ENCODE results near the gene OPA1.

OPA1 gene

DNA sequence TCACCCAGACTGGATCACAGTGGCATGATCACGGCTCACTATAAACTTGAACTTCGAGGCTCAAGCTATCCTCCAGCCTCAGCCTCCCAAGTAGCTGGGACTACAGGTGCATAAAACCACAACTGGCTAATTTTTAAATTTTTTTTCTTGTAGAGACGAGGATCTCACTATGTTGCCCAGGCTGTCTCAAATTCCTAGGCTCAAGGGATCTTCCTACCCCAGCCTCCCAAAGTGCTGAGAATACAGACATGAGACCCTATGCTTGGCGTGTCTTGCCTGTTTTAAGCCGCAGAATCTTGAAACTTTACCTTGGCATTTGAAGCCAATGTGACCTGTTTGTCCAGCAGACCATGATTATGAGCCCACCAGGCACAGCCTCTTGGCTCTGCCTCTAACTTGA, 119.9 kb downstream of the OPA1 start:
- TF ChIP-seq CTCF (IDR thresholded peaks at IDR 0.05; ENCODE audit: insufficient read depth, low read length, poor library complexity, severe bottlenecking), result no peak
- no peaks in the 10 kb centered on the region for H3K36me3 ChIP-seq (ENCODE audit: control insufficient read depth, insufficient read depth, low read length)
- DNase-seq (ENCODE audit: extremely low read depth, insufficient read length), result no peak
- no peak overlapping the region for H3K4me3 ChIP-seq (replicated peaks; ENCODE audit: low read depth, low read length)
- no peaks in the 10 kb centered on the region for H3K27me3 ChIP-seq (replicated peaks; ENCODE audit: control insufficient read depth, insufficient read depth, low read length)

GRCh38 chr3:193714523-193715137, 121.6 kb downstream of the OPA1 start:
- Histone ChIP-seq H3K27me3 (replicated peaks; ENCODE audit: control insufficient read depth, insufficient read depth, low read length) (no peaks in the 10 kb centered on the region), H3K4me3 (replicated peaks; ENCODE audit: low read depth, low read length) (no peak overlapping the region), H3K36me3 (ENCODE audit: control insufficient read depth, insufficient read depth, low read length) (no peaks in the 10 kb centered on the region)
- DNase-seq (ENCODE audit: extremely low read depth, insufficient read length), result no peak
- TF ChIP-seq CTCF (IDR thresholded peaks at IDR 0.05; ENCODE audit: insufficient read depth, low read length, poor library complexity, severe bottlenecking), result no peak

GRCh38 chr3:193716150-193716549, 123.1 kb downstream of the OPA1 start:
- DNase-seq (ENCODE audit: extremely low read depth, insufficient read length), result no peak
- H3K4me3 ChIP-seq (replicated peaks; ENCODE audit: low read depth, low read length), result no peak overlapping the region

GRCh38 chr3:193719735-193720134, 126.7 kb downstream of the OPA1 start:
- Histone ChIP-seq H3K4me3 (replicated peaks; ENCODE audit: low read depth, low read length) (no peak overlapping the region), H3K27me3 (replicated peaks; ENCODE audit: control insufficient read depth, insufficient read depth, low read length) (no peaks in the 10 kb centered on the region), H3K36me3 (ENCODE audit: control insufficient read depth, insufficient read depth, low read length) (no peaks in the 10 kb centered on the region)
- DNase-seq (ENCODE audit: extremely low read depth, insufficient read length), result no peak
- TF ChIP-seq CTCF (IDR thresholded peaks at IDR 0.05; ENCODE audit: insufficient read depth, low read length, poor library complexity, severe bottlenecking), result no peak

More at GRCh38 chr3:193716150-193716549, 123.1 kb downstream of the OPA1 start:
- no peaks in the 10 kb centered on the region for H3K27me3 ChIP-seq (replicated peaks; ENCODE audit: control insufficient read depth, insufficient read depth, low read length)
- no peaks in the 10 kb centered on the region for H3K36me3 ChIP-seq (ENCODE audit: control insufficient read depth, insufficient read depth, low read length)
- TF ChIP-seq CTCF (IDR thresholded peaks at IDR 0.05; ENCODE audit: insufficient read depth, low read length, poor library complexity, severe bottlenecking), result no peak

- Histone ChIP-seq H3K36me3 (ENCODE audit: control insufficient read depth, insufficient read depth, low read length) (no peaks in the 10 kb centered on the region), H3K4me3 (replicated peaks; ENCODE audit: low read depth, low read length) (no peak overlapping the region), H3K27me3 (replicated peaks; ENCODE audit: control insufficient read depth, insufficient read depth, low read length) (no peaks in the 10 kb centered on the region)
- no peak for DNase-seq (ENCODE audit: extremely low read depth, insufficient read length)
- no peak for TF ChIP-seq CTCF (IDR thresholded peaks at IDR 0.05; ENCODE audit: insufficient read depth, low read length, poor library complexity, severe bottlenecking)
Measured at GRCh38 chr3:193720169-193720568, 127.2 kb downstream of the OPA1 start.

DNA sequence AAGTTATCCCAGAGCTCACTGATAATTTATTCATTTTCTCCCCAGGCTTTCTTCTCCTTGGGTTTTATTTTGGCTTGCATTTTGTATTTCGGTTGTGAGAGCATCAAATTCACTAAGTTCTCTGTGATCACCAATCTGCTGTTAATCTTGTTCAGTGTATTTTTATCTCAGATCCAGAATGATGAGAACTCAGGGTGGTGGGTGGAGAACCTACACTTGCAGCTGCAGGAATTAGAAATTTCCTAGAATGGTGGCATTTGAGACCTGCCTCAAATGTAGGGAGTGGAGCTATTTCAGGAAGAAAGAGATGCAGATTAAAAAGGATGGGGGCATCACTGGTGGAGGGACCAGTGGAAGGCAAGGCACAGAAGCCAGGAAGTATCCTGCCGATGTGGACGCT, 129.6 kb downstream of the OPA1 start:
- no peak for DNase-seq (ENCODE audit: extremely low read depth, insufficient read length)
- no peak overlapping the region for H3K4me3 ChIP-seq (replicated peaks; ENCODE audit: low read depth, low read length)
- H3K36me3 ChIP-seq (ENCODE audit: control insufficient read depth, insufficient read depth, low read length), result no peaks in the 10 kb centered on the region
- TF ChIP-seq CTCF (IDR thresholded peaks at IDR 0.05; ENCODE audit: insufficient read depth, low read length, poor library complexity, severe bottlenecking), result no peak
- no peaks in the 10 kb centered on the region for H3K27me3 ChIP-seq (replicated peaks; ENCODE audit: control insufficient read depth, insufficient read depth, low read length)

Data from GM06990 (cell line).